H9 (cell line): ENCODE data around the gene FLCN. TPM values are rescaled to one million over a fixed set of nuclear protein-coding genes. Genes with fewer than 3 reads are reported as not detected.

Experiments used
- DNase-seq: peaks from one replicate; pipeline ENCODE4 v3.0.0-alpha.2; 2017
- H2AFZ ChIP-seq: one replicate; pipeline ENCODE4 v1.6.1; 2013; ENCODE audit warnings: mild to moderate bottlenecking, low read length, control low read depth, moderate library complexity
- H2AK5ac ChIP-seq: 2 replicates; pipeline ENCODE4 v1.6.1; 2013; ENCODE audit warnings: low read length, control low read depth, mixed read lengths; ENCODE audit not compliant: insufficient read length
- H2BK120ac ChIP-seq: one replicate; pipeline ENCODE4 v1.6.1; 2013; ENCODE audit warnings: low read depth, mild to moderate bottlenecking, low read length, control low read depth, inconsistent platforms; ENCODE audit not compliant: poor library complexity, severe bottlenecking
- H2BK12ac ChIP-seq: 2 replicates; pipeline ENCODE4 v1.6.1; 2013; ENCODE audit warnings: low read length, control low read depth, mixed read lengths, low read depth; ENCODE audit not compliant: insufficient read length
- H2BK15ac ChIP-seq: 2 replicates; pipeline ENCODE4 v1.6.1; 2013; ENCODE audit warnings: low read depth, low read length, control low read depth
- H2BK20ac ChIP-seq: one replicate; pipeline ENCODE4 v1.6.1; 2013; ENCODE audit warnings: low read depth, mild to moderate bottlenecking, low read length, control low read depth, inconsistent platforms; ENCODE audit not compliant: poor library complexity, severe bottlenecking
- H2BK5ac ChIP-seq: 2 replicates; pipeline ENCODE4 v1.6.1; 2013; ENCODE audit warnings: low read length, control low read depth, mixed read lengths; ENCODE audit not compliant: insufficient read length
- H3K14ac ChIP-seq: 2 replicates; pipeline ENCODE4 v1.6.1; 2013; ENCODE audit warnings: low read length, control low read depth; ENCODE audit not compliant: insufficient read depth
- H3K18ac ChIP-seq: 2 replicates; pipeline ENCODE4 v1.6.1; 2013; ENCODE audit warnings: low read depth, mild to moderate bottlenecking, mixed read lengths, low read length, control low read depth; ENCODE audit not compliant: insufficient read length
- H3K23ac ChIP-seq: 2 replicates; pipeline ENCODE4 v1.6.1; 2013; ENCODE audit warnings: low read length, control low read depth, mixed read lengths, low read depth; ENCODE audit not compliant: insufficient read length
- H3K23me2 ChIP-seq: 2 replicates; pipeline ENCODE4 v1.6.1; 2013; ENCODE audit warnings: low read depth, mild to moderate bottlenecking, mixed read lengths, low read length, control low read depth; ENCODE audit not compliant: insufficient read length, poor library complexity, severe bottlenecking
- H3K27ac ChIP-seq: 2 replicates; pipeline ENCODE4 v1.5.1; 2013; ENCODE audit warnings: low read length, control low read depth, mixed read lengths, low read depth; ENCODE audit not compliant: insufficient read length
- H3K27me3 ChIP-seq: 2 replicates; pipeline ENCODE4 v1.6.1; 2013; ENCODE audit warnings: low read length, control low read depth, inconsistent platforms; ENCODE audit not compliant: insufficient read depth
- H3K4ac ChIP-seq: 2 replicates; pipeline ENCODE4 v1.6.1; 2013; ENCODE audit warnings: low read depth, mild to moderate bottlenecking, control low read depth, inconsistent platforms, low read length, moderate library complexity
- H3K4me1 ChIP-seq: 2 replicates; pipeline ENCODE4 v1.6.1; 2013; ENCODE audit warnings: low read length, control low read depth, inconsistent platforms; ENCODE audit not compliant: insufficient read depth
- H3K4me2 ChIP-seq: 2 replicates; pipeline ENCODE4 v1.6.1; 2013; ENCODE audit warnings: low read length, control low read depth, mixed read lengths; ENCODE audit not compliant: insufficient read length, insufficient read depth
- H3K56ac ChIP-seq: 2 replicates; pipeline ENCODE4 v1.6.1; 2013; ENCODE audit warnings: low read depth, mild to moderate bottlenecking, mixed read lengths, low read length, control low read depth; ENCODE audit not compliant: insufficient read length
- H3K79me1 ChIP-seq: 2 replicates; pipeline ENCODE4 v1.6.1; 2013; ENCODE audit warnings: low read depth, mild to moderate bottlenecking, moderate library complexity, low read length, control low read depth, inconsistent platforms; ENCODE audit not compliant: insufficient read depth, poor library complexity, severe bottlenecking
- H3K79me2 ChIP-seq: 2 replicates; pipeline ENCODE4 v1.6.1; 2013; ENCODE audit warnings: low read length, control low read depth, inconsistent platforms; ENCODE audit not compliant: insufficient read depth
- H3K9ac ChIP-seq: 2 replicates; pipeline ENCODE4 v1.6.1; 2013; ENCODE audit warnings: low read length, control low read depth, mixed read lengths; ENCODE audit not compliant: insufficient read length; ENCODE audit errors: extremely low read depth
- H3K9me3 ChIP-seq: one replicate; pipeline ENCODE4 v1.6.1; 2013; ENCODE audit warnings: low read depth, low read length, inconsistent platforms; ENCODE audit not compliant: control insufficient read depth
- H3T11ph ChIP-seq: one replicate; pipeline ENCODE4 v1.6.1; 2013; ENCODE audit warnings: mild to moderate bottlenecking, low read length, control low read depth, inconsistent platforms
- H4K20me1 ChIP-seq: one replicate; pipeline ENCODE4 v1.6.1; 2013; ENCODE audit not compliant: control insufficient read depth, insufficient read length, insufficient read depth
- H4K5ac ChIP-seq: 2 replicates; pipeline ENCODE4 v1.6.1; 2013; ENCODE audit warnings: low read depth, mild to moderate bottlenecking, mixed read lengths, low read length, control low read depth; ENCODE audit not compliant: insufficient read length
- H4K8ac ChIP-seq: replicated peaks from 2 replicates; pipeline ENCODE4 v1.6.1; 2013; ENCODE audit warnings: low read length, control low read depth, mixed read lengths, low read depth; ENCODE audit not compliant: insufficient read length
- H4K91ac ChIP-seq: 2 replicates; pipeline ENCODE4 v1.6.1; 2013; ENCODE audit warnings: low read depth, mild to moderate bottlenecking, moderate library complexity, mixed read lengths, low read length, control low read depth; ENCODE audit not compliant: insufficient read length
- H3K27ac Mint-ChIP-seq, 3 experiments: 2 replicates in 2 of 3; 3 replicates in 1 of 3; pipeline ENCODE4 v1.8.0; 2020 to 2021; ENCODE audit warnings: mixed read lengths in 3 of 3, mild to moderate bottlenecking in 1 of 3, moderate library complexity in 1 of 3
- H3K27me3 Mint-ChIP-seq: 2 replicates; pipeline ENCODE4 v1.8.0; 2021; ENCODE audit warnings: low read depth, mild to moderate bottlenecking, moderate library complexity, mixed read lengths
- H3K36me3 Mint-ChIP-seq, 3 experiments: 2 replicates in 2 of 3; 3 replicates in 1 of 3; pipeline ENCODE4 v1.8.0; 2020 to 2021; ENCODE audit warnings: low read depth in 3 of 3, mixed read lengths in 3 of 3; ENCODE audit not compliant: insufficient read depth in 1 of 3
- H3K4me1 Mint-ChIP-seq, 2 experiments: 2 replicates each; pipeline ENCODE4 v1.8.0; 2020; ENCODE audit warnings: mixed read lengths in 2 of 2
- H3K4me3 Mint-ChIP-seq, 2 experiments: 2 replicates in 1 of 2; 3 replicates in 1 of 2; pipeline ENCODE4 v1.8.0; 2020 to 2021; ENCODE audit warnings: mild to moderate bottlenecking in 2 of 2, mixed read lengths in 2 of 2, moderate library complexity in 1 of 2
- H3K9me3 Mint-ChIP-seq, 2 experiments: 2 replicates in 1 of 2; 3 replicates in 1 of 2; pipeline ENCODE4 v1.8.0; 2020; ENCODE audit warnings: mild to moderate bottlenecking in 2 of 2, mixed read lengths in 2 of 2, moderate library complexity in 1 of 2
- CTCF ChIP-seq: fragments of 200-600 bp; sonication (generic); conservative IDR thresholded peaks from 3 replicates; pipeline ENCODE4 v1.8.0; 2021; ENCODE audit warnings: antibody characterized with exemption, mild to moderate bottlenecking
- WGBS: extraction: QIAGEN DNeasy Blood & Tissue Kit; methylation state at CpG from one replicate; pipeline ENCODE4 v1.1.7; 2013; ENCODE audit warnings: missing lambda C conversion rate, low lambda C conversion rate, mixed read lengths; ENCODE audit not compliant: insufficient read length; ENCODE audit errors: extremely low coverage; 5-methylcytosine and 5-hydroxymethylcytosine counted together
- total RNA-seq: library from RNA; stranded (reverse); gene quantifications from 2 replicates; pipeline ENCODE4 v1.2.1, GENCODE V29; 2021

The FLCN gene
- total RNA-seq, 1 experiment from 2014 or later: 33.3 TPM

- no peak for TF ChIP-seq CTCF
- DNase-seq: no peak
- H2AK5ac ChIP-seq: no peak overlapping the region
- H3K4me3 Mint-ChIP-seq: no peak overlapping the region
- no peaks in the 10 kb centered on the region for H3K4me1 ChIP-seq
- H2BK5ac ChIP-seq: no peak overlapping the region
- no peak overlapping the region for H3K4ac ChIP-seq
- no peak overlapping the region for H4K5ac ChIP-seq
- peaks cover 21 to 56% (median 45%) of the 10 kb centered on the region in 3 experiments; a peak in 6 of 7 replicates for H3K36me3 Mint-ChIP-seq
- no peaks in the 10 kb centered on the region for H4K20me1 ChIP-seq
- no peak overlapping the region for H3K23ac ChIP-seq
- no peak overlapping the region for H3T11ph ChIP-seq
- no peak overlapping the region for H3K56ac ChIP-seq
- H2BK120ac ChIP-seq: no peak overlapping the region
- H3K4me2 ChIP-seq: no peak overlapping the region
- no peaks in the 10 kb centered on the region for H3K9me3 Mint-ChIP-seq
- H3K79me2 ChIP-seq: no peaks in the 10 kb centered on the region
- peaks cover 5 to 20% of the 10 kb centered on the region in 2 experiments for H3K4me1 Mint-ChIP-seq
- H3K9ac ChIP-seq: no peak overlapping the region
- H4K91ac ChIP-seq: no peak overlapping the region
- no peaks in the 10 kb centered on the region for H3K27me3 Mint-ChIP-seq
- H3K27ac ChIP-seq: no peak overlapping the region
- H4K8ac ChIP-seq: no peak overlapping the region
- 0 out of 7 replicates have a peak overlapping the region, but pooled peaks of 1 of the 3 experiments have one; percentile 39 for H3K27ac Mint-ChIP-seq
- no peaks in the 10 kb centered on the region for H3K23me2 ChIP-seq
- no CpG with 5 or more reads among the region's 15 CpGs for WGBS
- H3K9me3 ChIP-seq: no peaks in the 10 kb centered on the region
- H2BK15ac ChIP-seq: no peak overlapping the region
- no peak overlapping the region for H3K14ac ChIP-seq
- H3K27me3 ChIP-seq: no peaks in the 10 kb centered on the region
- H3K79me1 ChIP-seq: no peaks in the 10 kb centered on the region
- H2AFZ ChIP-seq: no peak overlapping the region
- no peak overlapping the region for H3K18ac ChIP-seq
- H2BK20ac ChIP-seq: no peak overlapping the region
- H2BK12ac ChIP-seq: no peak overlapping the region
Measured at GRCh38 chr17:17181666-17182597, 55.0 kb downstream of the FLCN start.
